ENCODE data around the gene STXBP6. TPM values are rescaled to one million over a fixed set of nuclear protein-coding genes. Genes with fewer than 3 reads are reported as not detected.
A peak's percentile ranks its signal among the peaks of the same experiment; 100 is the strongest.

The STXBP6 gene
- total and polyA plus RNA-seq, 2 experiments from 2014 or later = 19.7 to 29.0 TPM

- no peak for TF ChIP-seq ZNF462 (CRISPR knock-in tag; IDR thresholded peaks at IDR 0.05)
Measured at GRCh38 chr14:24861083-24861630, 188.8 kb downstream of the STXBP6 start (continued).

GRCh38 chr14:24859559-24859958 lies 190.4 kb downstream of the STXBP6 start:
- H4K20me1 ChIP-seq (replicated peaks; ENCODE audit: insufficient read depth) = no peaks in the 10 kb centered on the region
- TF ChIP-seq EZH2phosphoT487 (IDR thresholded peaks at IDR 0.05; ENCODE audit: unreplicated experiment) (no peak), ZNF331 (CRISPR knock-in tag; IDR thresholded peaks at IDR 0.05; ENCODE audit: low read depth) (no peak), ZNF114 (CRISPR knock-in tag; IDR thresholded peaks at IDR 0.05) (no peak), CREB1 (CRISPR knock-in tag; IDR thresholded peaks at IDR 0.05; ENCODE audit: low read depth) (no peak), JUNB (IDR thresholded peaks at IDR 0.05; ENCODE audit: unreplicated experiment) (no peak), POLR2AphosphoS5 (IDR thresholded peaks at IDR 0.05; ENCODE audit: low read depth) (no peak), ZNF462 (CRISPR knock-in tag; IDR thresholded peaks at IDR 0.05) (no peak), NANOG (IDR thresholded peaks at IDR 0.05; ENCODE audit: borderline replicate concordance) (no peak)
- TF ChIP-seq, protein P1, sequence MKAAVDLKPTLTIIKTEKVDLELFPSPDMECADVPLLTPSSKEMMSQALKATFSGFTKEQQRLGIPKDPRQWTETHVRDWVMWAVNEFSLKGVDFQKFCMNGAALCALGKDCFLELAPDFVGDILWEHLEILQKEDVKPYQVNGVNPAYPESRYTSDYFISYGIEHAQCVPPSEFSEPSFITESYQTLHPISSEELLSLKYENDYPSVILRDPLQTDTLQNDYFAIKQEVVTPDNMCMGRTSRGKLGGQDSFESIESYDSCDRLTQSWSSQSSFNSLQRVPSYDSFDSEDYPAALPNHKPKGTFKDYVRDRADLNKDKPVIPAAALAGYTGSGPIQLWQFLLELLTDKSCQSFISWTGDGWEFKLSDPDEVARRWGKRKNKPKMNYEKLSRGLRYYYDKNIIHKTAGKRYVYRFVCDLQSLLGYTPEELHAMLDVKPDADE (IDR thresholded peaks at IDR 0.05) = no peak

More at GRCh38 chr14:24859559-24859958, 190.4 kb downstream of the STXBP6 start:
- Histone ChIP-seq H2AFZ (no peak overlapping the region), H3K4me3 (no peak overlapping the region), H3K27me3 (ENCODE audit: insufficient read depth) (no peaks in the 10 kb centered on the region), H3K79me2 (replicated peaks; ENCODE audit: insufficient read depth) (no peaks in the 10 kb centered on the region), H3F3A (replicated peaks; ENCODE audit: low read depth) (no peaks in the 10 kb centered on the region), H3K36me3 (ENCODE audit: insufficient read depth) (no peaks in the 10 kb centered on the region), H3K4me1 (ENCODE audit: insufficient read depth) (peaks cover 19% of the 10 kb centered on the region), H3K4me2 (no peak overlapping the region), H3K9me2 (ENCODE audit: insufficient read depth) (0 out of 2 replicates have a peak, but pooled peaks cover 3% of the 10 kb centered on the region), H3K27ac (ENCODE audit: low read depth) (no peak overlapping the region)
- Mint-ChIP-seq H3K36me3 (ENCODE audit: low read depth) (no peaks in the 10 kb centered on the region), H3K27me3 (ENCODE audit: insufficient read depth, low read depth, poor library complexity) (no peaks in the 10 kb centered on the region), H3K4me1 (peaks cover 34% of the 10 kb centered on the region; the same call in 2 of the 3 replicates), H3K27ac (peak overlapping the region; percentile 22), H3K9me3 (no peaks in the 10 kb centered on the region), H3K4me3 (no peak overlapping the region)
- DNase-seq (ENCODE audit: low spot score) = no peak
- ATAC-seq = no peak

Data from GM23338 (cell line).